ENCODE results near the gene IMP4. TPM values are rescaled to one million over a fixed set of nuclear protein-coding genes. Genes with fewer than 3 reads are reported as not detected.

The IMP4 gene
- total RNA-seq, 1 experiment from 2014 or later = 101 TPM

DNA sequence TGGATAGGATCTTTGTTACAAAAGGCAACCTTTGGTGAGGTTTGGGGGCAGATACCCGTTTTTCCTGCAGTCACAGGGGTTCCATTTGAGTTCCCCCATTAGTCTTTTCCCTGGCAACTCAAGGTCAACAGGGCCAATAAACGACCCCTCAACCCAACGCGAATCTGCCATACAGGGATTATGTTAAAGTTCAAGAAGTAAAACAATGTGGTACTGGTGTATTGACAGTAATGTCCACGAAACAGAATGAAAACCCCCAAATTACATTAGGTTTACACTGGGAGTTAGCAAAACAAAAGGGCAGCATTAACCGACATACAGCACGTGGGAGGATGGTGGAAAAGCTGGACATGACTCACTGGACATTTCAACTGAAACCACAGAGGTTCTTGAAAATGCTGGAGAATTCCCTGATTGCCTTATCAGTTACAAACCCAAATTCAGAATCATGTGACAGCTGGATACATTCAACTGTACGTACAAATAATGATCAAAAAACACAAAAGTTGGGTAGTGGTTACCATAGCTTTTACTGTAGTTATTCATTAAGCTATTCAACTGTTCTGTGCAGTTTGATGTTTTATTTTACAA is 4.9 kb upstream of the IMP4 start:
- H4K8ac ChIP-seq (replicated peaks; ENCODE audit: insufficient read length, low read depth, low read length) = no peak overlapping the region
- H3K23me2 ChIP-seq (ENCODE audit: insufficient read length, low read depth, low read length, poor library complexity, severe bottlenecking) = no peaks in the 10 kb centered on the region
- H3K79me1 ChIP-seq (ENCODE audit: insufficient read depth, low read depth, low read length, poor library complexity, severe bottlenecking) = no peaks in the 10 kb centered on the region
- Mint-ChIP-seq H3K36me3 (ENCODE audit: insufficient read depth in 1 of 3, low read depth in 3 of 3) (peaks cover 19 to 28% (median 25%) of the 10 kb centered on the region in 3 experiments), H3K27me3 (ENCODE audit: low read depth) (peaks cover 12% of the 10 kb centered on the region), H3K27ac (peak overlapping the region; percentile 36 to 94 (median 85); a peak in 5 of 7 replicates), H3K9me3 (no peaks in the 10 kb centered on the region; a peak in 2 of 5 replicates), H3K4me1 (peaks cover 15 to 20% of the 10 kb centered on the region in 2 experiments), H3K4me3 (peak overlapping the region; percentile 88 to 89)
- WGBS (ENCODE audit: extremely low coverage, insufficient read length, low lambda C conversion rate) = no CpG with 5 or more reads among the region's 8 CpGs
- no peak overlapping the region for H2AK5ac ChIP-seq (ENCODE audit: insufficient read length, low read length)
- peaks cover 7% of the 10 kb centered on the region; the same call in 1 of the 2 replicates for H3K4me1 ChIP-seq (ENCODE audit: insufficient read depth, low read length)
- H2BK15ac ChIP-seq (ENCODE audit: low read depth, low read length) = no peak overlapping the region
- no peak overlapping the region for H2BK12ac ChIP-seq (ENCODE audit: insufficient read length, low read depth, low read length)
- H3K23ac ChIP-seq (ENCODE audit: insufficient read length, low read depth, low read length) = no peak overlapping the region
- no peaks in the 10 kb centered on the region for H3K79me2 ChIP-seq (ENCODE audit: insufficient read depth, low read length)
- H4K91ac ChIP-seq (ENCODE audit: insufficient read length, low read depth, low read length) = no peak overlapping the region
- no peak overlapping the region for H4K5ac ChIP-seq (ENCODE audit: insufficient read length, low read depth, low read length)
- H3K9me3 ChIP-seq (ENCODE audit: control insufficient read depth, low read depth, low read length) = no peaks in the 10 kb centered on the region
- no peak overlapping the region for H3K14ac ChIP-seq (ENCODE audit: insufficient read depth, low read length)
- no peak overlapping the region for H3K27ac ChIP-seq (ENCODE audit: insufficient read length, low read depth, low read length)
- TF ChIP-seq, protein P1, sequence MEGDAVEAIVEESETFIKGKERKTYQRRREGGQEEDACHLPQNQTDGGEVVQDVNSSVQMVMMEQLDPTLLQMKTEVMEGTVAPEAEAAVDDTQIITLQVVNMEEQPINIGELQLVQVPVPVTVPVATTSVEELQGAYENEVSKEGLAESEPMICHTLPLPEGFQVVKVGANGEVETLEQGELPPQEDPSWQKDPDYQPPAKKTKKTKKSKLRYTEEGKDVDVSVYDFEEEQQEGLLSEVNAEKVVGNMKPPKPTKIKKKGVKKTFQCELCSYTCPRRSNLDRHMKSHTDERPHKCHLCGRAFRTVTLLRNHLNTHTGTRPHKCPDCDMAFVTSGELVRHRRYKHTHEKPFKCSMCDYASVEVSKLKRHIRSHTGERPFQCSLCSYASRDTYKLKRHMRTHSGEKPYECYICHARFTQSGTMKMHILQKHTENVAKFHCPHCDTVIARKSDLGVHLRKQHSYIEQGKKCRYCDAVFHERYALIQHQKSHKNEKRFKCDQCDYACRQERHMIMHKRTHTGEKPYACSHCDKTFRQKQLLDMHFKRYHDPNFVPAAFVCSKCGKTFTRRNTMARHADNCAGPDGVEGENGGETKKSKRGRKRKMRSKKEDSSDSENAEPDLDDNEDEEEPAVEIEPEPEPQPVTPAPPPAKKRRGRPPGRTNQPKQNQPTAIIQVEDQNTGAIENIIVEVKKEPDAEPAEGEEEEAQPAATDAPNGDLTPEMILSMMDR (conservative IDR thresholded peaks at IDR 0.05) = no peak
- no peak overlapping the region for H3K18ac ChIP-seq (ENCODE audit: insufficient read length, low read depth, low read length)
- H2BK120ac ChIP-seq (ENCODE audit: low read depth, low read length, poor library complexity, severe bottlenecking) = no peak overlapping the region
- no peak overlapping the region for H2BK20ac ChIP-seq (ENCODE audit: low read depth, low read length, poor library complexity, severe bottlenecking)
- H3K9ac ChIP-seq (ENCODE audit: extremely low read depth, insufficient read length, low read length) = peak overlapping the region; percentile 24
- H2AFZ ChIP-seq (ENCODE audit: low read length) = no peak overlapping the region
- no peak overlapping the region for H3T11ph ChIP-seq (ENCODE audit: low read length)
- DNase-seq = no peak
- H2BK5ac ChIP-seq (ENCODE audit: insufficient read length, low read length) = no peak overlapping the region
- no peaks in the 10 kb centered on the region for H4K20me1 ChIP-seq (ENCODE audit: control insufficient read depth, insufficient read depth, insufficient read length)
- H3K27me3 ChIP-seq (ENCODE audit: insufficient read depth, low read length) = no peaks in the 10 kb centered on the region
- H3K56ac ChIP-seq (ENCODE audit: insufficient read length, low read depth, low read length) = no peak overlapping the region
- H3K4ac ChIP-seq (ENCODE audit: low read depth, low read length) = no peak overlapping the region
- peak overlapping the region; percentile 63 for H3K4me2 ChIP-seq (ENCODE audit: insufficient read depth, insufficient read length, low read length)

All from H9 (cell line).